ELR (cell line): ENCODE measurements around the gene EDDM3A.
"Not testable (repeated sequence)": the region's sequence is repeated elsewhere in the genome, so short reads cannot be mapped to it uniquely, and the experiment has no call there.

Source experiments
- DNase-seq: peaks from one replicate; pipeline ENCODE4 v3.0.0-alpha.2; 2015; ENCODE audit warnings: low read depth

The EDDM3A gene

DNA sequence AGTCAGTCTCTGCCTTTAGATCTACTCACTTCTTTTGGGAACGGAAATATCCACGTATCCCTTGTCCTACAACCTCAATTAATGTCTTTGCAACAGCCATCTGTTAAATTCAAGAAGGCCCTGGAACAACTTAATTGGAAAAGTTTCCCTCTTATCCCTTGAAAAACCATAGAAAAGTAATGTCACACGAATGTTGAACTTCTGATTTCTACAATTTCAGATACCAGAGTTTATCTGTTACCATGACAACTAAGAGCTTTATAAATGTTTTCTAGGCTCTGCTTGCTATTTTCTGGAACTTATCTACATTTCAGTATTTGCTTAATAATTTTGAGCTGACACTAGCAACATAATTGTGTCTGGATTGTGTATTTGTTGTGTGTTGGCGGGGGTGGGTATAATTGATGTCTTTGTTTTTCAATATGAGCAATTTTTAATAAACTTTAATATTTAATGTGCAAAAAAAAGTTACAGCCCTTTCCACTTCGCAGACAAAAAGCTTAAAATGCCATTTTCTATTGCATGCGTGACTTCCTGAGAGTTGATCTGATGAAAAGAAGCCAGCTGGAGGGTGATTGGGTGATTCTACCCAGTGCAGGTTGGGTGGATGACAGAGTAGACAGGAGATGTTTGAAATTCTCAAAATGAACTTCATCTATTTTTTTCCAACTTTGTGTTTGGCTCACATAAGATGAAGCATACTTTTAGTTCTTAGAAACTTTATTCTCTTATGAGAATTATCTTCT, 11.8 kb upstream of the EDDM3A start:
- DNase-seq: peak; percentile 12

- DNase-seq: no peak
These were observed 11.3 kb upstream of the EDDM3A start for GRCh38 chr14:20734430-20734806.

GRCh38 chr14:20738292-20738691, 7.4 kb upstream of the EDDM3A start:
- not testable (repeated sequence) for DNase-seq

DNA sequence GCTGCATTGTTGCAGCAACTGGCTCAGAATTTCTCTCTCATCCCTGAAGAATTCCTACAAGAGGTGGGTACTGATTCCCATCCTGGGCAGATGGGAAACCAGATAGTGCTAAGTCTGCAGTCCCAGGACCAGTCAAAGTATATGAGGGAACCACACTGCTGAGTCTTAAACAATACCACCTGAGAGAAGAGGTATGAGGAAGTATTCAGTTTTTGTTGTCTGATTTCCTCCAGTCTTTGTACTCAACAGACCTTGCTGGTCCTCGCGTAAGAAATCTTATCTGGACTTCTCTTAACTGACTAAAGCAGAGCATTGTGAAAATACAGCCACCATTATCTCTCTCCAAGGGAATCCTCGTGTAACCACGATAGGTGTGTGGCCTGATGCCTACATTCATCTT, 3.6 kb upstream of the EDDM3A start:
- no peak for DNase-seq

- no peak for DNase-seq
These were observed 2.1 kb upstream of the EDDM3A start for GRCh38 chr14:20743556-20743955.

GRCh38 chr14:20746566-20746965, 879 bp downstream of the EDDM3A start:
- DNase-seq: no peak

DNA sequence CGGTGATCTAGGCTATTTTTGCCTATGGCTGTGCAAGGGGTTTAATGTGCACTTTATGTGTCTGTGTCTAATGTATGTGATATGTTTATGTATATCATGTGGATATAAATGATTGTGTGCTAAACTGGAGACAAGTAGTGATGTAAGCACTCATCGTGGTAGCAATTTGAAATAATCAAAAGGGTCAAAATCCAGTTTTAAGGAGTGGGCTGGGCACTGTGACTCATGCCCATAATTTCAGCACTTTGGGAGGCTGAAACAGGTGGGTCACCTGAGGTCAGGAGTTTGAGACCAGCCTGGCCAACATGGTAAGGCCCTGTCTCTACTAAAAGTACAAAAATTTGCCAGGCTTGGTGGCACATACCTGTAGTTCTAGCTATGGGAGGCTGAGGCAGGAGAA, 2.8 kb downstream of the EDDM3A start:
- no peak for DNase-seq

DNA sequence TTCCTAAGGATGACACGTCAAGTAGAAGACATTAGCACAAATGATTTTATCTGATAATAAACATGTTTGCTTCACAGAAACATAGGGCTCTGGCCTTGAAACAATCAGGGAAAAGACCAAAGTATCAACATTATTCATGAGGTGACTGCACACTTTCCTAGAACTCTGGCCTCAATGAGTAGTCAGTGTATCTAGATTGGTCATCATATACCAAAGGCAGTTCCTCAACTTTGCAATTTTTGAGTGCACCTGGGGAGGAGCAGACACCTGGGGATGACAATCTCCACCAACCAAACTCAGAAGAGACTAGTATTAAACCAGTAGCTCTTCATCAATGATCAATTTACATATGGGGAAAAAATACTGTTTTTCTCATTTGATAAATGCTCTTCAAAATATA, 4.5 kb downstream of the EDDM3A start:
- no peak for DNase-seq

- DNase-seq: no peak
These were observed 6.4 kb downstream of the EDDM3A start for GRCh38 chr14:20751963-20752562.

DNA sequence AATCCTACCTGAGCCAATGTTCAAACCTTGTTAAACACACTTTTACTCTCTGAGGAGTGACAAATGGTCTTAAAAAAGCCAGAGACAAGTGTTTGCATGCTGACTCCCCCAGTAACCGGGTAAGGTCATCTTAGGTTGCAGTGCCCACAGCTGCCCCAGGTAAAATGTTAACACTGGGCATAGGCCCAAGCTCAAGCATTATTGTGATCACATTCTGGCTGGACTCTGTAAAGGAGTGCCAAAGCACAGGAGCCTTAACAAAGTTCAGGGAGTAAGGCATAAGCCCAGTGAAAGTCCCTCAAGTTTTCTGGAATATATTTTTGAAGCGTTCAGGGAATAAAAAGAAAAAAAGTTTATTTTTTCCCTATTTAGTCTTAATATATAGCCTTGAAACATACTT, 8.6 kb downstream of the EDDM3A start:
- no peak for DNase-seq

GRCh38 chr14:20755037-20755436, 9.3 kb downstream of the EDDM3A start:
- DNase-seq: no peak

DNA sequence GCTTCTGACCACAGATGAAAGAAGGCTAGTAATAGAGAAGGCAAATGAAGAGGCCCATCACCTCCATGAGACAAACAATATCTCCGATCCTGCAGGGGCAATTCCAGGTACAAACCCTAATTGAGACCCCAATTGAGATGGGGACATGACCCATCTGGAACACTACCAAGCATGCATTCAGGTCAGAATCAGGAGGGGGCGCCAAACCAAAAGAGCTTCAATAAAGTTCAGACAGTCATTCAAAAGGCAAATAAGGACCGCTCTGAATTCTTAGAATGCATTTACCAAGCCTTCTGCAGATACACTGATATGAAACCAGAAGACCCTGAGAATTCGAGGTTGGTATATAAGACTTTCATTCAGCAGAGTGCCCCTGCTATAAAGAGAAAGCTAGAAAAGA, 12.3 kb downstream of the EDDM3A start:
- no peak for DNase-seq

DNA sequence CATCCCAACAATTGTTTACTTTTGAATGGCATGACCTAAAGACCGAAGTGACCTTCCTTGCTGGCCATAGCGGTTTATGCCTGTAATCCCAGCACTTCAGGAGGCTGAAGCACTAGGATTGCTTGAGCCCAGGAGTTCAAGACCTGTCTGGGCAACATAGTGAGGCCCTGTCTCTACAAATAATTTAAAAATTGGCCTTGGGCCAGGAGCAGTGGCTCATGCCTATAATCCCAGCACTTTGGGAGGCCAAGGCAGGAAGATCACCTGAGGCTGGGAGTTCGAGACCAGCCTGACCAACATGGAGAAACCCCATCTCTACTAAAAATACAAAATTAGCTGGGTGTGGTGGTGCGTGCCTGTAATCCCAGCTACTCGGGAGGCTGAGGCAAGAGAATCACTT, 13.8 kb downstream of the EDDM3A start:
- DNase-seq: not testable (repeated sequence)

DNA sequence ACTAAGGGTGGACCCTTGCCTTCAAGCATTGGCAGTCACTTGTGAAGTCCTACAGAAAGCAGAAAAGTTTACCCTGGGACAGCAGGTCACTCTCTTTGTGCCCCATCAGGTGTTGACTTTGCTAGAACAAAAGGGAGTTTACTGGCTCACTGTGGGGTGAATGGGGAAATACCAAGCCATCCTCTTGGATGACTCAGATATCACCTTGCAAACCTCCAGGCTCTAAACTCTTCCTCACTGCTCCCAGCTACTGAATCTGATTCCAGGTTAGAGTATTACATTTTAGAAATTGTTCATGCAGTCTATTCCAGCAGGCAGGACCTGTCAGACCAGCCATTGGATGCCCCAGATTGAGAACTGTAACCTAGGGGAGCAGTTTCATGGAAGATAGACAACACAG, 15.3 kb downstream of the EDDM3A start:
- DNase-seq: no peak

DNA sequence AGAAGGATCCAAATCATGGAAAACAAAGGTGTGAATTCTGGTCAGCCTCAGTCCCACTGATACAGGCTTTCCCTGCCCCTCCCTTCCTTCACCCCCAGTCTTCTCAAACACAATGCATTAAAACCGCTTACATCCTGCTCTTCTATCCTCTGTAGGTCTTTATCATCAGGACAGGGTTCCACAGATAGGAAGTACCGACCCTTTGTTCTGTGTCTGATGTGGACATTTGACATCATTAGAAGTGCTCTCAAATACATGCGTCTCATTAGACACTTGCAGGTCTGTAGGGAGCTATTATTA, 22.9 kb downstream of the EDDM3A start:
- DNase-seq: no peak

- DNase-seq: no peak
These were observed 23.7 kb downstream of the EDDM3A start for GRCh38 chr14:20769421-20769820.

- no peak for DNase-seq
These were observed 27.0 kb downstream of the EDDM3A start for GRCh38 chr14:20772650-20773049.

DNA sequence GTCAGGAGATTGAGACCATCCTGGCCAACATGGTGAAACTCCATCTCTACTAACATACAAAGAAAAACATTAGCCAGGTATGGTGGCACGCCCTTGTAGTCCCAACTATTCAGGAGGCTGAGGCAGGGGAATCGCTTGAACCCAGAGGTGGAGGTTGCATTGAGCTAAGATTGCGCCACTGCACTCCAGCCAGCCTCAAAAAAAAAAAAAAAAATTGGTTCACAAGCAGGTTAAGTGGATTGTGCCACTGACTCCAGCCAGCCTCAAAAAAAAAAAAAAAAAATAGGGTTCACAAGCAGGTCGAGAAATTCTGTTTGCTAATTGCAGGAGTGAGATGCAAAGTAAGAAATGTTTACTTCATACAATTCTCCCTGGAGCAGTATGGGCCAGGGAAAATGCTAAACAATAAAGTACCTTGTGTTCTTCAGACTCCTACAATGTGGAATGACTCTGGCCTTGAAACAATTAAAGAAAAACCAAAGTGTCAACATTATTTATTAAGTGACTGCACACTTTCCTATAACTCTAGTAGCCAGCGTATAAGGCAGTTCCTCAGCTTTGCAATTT, 28.7 kb downstream of the EDDM3A start:
- no peak for DNase-seq

- DNase-seq: no peak
These were observed 29.4 kb downstream of the EDDM3A start for GRCh38 chr14:20775043-20775442.

- DNase-seq: no peak
These were observed 30.2 kb downstream of the EDDM3A start for GRCh38 chr14:20775901-20776300.

DNA sequence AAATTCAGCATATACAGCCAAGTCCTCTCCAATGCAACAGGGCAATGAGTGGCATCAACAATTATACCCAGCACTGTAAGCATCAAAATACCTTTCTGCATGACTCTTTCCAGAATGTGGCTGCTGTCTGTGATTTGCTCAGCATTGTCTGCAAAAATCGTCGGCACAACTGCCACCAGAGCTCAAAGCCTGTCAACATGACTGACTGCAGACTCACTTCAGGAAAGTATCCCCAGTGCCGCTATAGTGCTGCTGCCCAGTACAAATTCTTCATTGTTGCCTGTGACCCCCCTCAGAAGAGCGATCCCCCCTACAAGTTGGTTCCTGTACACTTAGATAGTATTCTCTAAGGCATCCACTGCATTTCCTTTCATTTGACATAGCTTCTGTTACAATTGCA, 36.1 kb downstream of the EDDM3A start:
- DNase-seq: no peak

DNA sequence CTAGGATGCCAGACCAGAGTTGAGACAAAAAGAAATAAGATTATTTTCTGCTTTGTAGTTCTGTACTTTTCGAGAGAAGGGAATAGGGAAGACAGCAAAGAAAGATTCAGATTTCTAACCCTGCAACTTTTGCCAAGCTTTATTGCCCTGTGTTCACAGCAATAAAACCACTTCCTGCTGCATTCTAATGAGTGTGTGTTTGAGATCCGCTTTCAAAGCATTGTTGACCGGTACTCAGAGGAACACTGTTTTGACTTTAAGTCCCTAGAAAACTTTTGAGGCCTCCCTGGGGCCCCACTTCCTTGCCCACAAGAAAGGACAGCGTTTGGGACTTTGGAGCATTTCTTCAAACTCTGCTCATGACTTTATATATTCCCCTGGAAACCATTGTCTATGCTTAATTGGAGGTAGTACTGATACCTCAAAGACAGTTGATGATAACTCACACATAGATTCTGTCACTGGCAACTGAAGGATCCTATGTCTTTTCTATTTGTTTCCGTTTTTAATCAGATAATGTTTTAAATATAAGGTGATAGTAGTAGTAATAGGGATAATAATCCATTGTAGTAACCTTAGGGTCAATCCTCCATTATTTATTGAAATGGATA, 36.7 kb downstream of the EDDM3A start:
- no peak for DNase-seq

GRCh38 chr14:20787025-20787424, 41.3 kb downstream of the EDDM3A start:
- no peak for DNase-seq
